HG03025 (cell line): Measurements from ENCODE around the gene NFYA.
"Not testable (repeated sequence)": the region's sequence is repeated elsewhere in the genome, so short reads cannot be mapped to it uniquely, and the experiment has no call there.

ENCODE experiments used
- ATAC-seq: cut with Tn5 transposase; IDR thresholded peaks from one replicate; pipeline ENCODE4 v1.9.1; 2021; ENCODE audit warnings: mild to moderate bottlenecking, moderate library complexity; ENCODE audit not compliant: unreplicated experiment, low FRiP score

Gene NFYA

DNA sequence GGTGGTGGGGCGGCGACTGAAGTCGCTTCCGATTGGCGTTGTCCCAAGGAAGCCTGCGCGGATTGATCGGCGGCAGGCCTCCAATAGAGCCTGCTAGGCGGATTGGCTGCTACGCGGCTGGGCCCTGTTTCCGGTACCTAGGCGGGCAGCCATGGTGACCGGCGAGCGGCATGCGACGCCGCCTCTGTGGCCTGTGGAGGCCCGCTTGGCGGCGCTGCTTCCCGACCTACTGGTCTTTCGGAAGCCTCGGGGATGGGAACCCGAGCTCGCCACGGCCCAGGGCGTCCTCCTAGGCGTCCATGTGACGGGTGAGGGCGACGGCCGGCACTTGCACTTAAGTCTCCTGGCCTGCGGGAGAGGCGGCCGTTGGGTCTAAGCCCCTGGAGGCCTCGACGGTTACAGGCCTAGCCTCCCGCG is 28.1 kb downstream of the NFYA start:
- ATAC-seq = no peak

DNA sequence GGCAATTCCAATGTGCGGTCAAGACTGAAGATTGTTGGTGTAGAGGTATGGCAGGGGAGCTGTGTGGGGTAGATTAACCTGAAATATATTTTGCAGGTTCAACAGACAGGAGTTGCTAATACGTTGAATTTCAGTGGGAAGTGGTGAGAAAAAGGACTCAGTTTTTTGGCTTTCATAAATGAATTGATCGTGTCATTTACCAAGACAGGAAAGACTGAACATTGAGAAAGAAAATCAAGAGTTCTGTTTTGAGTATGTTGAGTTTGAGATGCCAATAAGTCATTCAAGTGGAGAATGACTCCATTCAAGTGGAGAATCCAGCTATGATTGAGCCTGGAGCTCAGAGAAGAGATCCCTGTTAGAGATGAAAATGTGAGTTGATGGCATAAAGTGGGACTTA is 31.1 kb downstream of the NFYA start:
- no peak for ATAC-seq

DNA sequence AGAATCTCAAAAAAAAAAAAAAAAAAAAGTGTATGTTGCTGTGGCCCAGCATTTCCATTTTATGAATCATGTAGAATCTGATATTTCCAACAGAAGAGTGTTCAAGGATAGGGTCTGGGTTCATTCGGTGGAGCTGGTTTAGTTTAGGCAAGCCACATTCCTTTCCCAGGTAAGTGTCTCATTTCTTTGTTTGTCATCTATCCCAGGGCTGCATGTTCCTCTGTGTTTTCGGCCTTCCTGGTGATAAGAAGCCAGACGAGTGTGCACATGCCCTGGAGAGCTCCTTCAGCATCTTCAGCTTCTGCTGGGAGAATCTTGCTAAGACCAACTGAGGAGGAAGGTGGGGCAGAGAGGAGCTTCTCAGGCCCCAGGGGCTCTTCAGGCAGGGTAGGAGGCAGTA is 38.2 kb downstream of the NFYA start:
- no peak for ATAC-seq

DNA sequence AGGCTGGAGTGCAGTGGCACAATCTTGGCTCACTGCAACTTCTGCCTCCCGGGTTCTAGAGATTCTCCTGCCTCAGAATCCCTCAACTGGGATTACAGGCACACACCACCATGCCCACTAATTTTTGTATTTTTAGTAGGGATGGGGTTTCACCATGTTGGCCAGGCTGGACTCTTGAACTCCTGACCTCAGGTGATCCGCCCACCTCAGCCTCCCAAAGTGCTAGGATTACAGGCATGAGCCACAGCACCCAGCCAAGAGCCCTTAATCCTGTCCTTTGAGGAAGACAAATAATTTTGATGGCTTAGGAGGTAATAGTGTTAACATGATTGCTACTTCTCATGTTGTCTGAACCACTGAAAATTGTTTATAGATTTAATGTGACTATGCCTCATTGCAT is 42.3 kb downstream of the NFYA start:
- ATAC-seq = not testable (repeated sequence)

DNA sequence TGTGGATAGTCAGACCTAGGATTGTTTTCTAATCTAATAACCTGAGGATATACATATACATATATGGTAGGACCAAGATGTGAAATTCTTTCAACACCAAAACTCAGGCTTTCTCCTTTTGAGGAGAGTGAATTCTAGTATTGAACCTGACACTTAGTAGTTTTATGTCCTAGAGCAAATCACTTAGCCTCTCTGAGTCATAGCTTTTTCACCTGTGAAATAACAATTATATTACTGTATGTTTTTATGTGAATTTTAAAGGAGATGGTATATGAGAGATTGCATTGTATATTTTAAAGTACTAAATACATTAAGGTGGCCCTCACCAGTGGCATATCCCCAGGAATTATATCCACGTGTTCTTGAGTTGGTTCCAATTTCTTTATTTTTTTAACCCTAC is 46.7 kb downstream of the NFYA start:
- no peak for ATAC-seq

DNA sequence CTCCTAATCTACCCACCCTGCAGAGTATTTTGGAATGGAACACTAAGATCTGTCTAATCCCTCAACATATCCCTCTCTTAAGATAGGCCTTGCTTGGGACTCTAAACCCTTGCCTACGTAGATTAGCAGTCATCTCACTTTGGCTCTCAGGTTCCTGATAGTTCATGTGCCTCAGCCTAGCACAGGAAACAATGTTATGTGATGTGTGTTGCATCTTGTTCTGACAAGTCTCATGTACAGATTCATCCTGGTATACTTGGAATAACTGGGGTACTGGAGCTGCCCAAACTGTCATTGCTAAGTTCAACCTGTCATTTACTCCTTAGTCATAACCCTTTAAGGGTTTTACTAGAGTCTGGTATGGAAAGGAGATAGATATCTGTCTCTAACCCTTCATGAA is 47.3 kb downstream of the NFYA start:
- no peak for ATAC-seq

DNA sequence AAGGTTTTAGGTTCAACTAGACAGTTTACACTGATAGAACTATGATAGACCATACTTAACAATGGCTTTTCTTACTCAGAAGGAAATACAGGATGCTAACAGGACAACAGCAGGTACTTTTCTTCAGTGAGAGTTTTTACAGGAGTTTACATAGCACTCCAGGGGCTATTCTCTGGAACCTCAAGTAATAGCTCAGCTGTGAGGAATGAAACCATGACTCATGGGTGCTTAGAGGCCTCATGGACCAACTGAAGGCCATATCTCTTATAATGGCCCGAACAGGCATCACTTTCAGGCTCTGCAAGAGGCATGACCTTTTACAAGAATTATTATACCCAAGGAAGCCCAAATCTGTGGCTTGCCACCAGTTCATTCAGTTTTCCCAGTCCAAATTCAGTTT is 49.6 kb downstream of the NFYA start:
- no peak for ATAC-seq

DNA sequence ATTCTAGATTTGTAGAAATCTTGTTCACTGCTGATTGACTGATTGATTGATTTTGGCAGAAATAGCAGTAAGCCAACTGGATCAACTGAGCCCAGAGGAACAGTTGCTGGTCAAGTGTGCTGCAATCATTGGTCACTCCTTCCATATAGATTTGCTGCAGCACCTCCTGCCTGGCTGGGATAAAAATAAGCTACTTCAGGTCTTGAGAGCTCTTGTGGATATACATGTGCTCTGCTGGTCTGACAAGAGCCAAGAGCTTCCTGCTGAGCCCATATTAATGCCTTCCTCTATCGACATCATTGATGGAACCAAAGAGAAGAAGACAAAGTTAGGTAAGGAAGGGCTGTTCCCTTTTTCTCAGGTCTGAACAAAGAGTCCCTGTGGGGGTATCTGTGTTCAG is 50.1 kb downstream of the NFYA start:
- ATAC-seq = no peak

DNA sequence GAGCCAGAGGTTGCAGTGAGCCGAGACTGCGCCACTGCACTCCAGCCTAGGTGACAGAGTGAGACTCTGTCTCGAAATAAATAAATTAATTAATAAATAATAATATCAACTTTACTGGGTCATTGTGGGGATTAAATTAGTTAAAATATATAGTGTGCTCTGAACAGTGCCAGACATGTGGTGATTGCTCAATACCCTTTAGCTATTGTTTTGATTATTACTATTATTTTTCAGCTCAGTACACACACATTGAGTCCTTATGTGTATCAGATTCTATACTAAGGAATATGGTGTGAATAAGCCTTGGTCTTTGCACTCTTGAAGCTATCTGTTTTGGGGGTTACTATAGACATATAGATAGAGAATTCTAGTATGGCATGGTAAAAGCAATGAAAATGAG is 52.5 kb downstream of the NFYA start:
- ATAC-seq = no peak

DNA sequence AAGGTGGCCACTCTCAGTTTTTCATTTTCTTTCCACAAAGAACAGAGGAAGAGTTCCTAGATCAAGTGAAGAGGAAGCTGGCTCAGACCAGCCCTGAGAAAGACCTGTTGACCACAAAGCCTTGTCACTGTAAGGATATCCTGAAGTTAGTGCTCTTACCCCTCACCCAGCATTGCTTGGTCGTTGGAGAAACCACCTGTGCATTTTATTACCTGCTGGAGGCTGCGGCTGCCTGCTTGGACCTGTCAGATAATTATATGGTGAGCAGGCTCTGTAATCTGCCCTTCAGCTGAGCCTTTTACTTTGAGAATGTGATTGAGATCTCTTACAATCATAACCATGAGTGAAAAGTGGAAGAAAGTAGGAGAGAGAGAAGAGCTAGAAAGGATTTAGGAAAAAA is 59.5 kb downstream of the NFYA start:
- no peak for ATAC-seq

DNA sequence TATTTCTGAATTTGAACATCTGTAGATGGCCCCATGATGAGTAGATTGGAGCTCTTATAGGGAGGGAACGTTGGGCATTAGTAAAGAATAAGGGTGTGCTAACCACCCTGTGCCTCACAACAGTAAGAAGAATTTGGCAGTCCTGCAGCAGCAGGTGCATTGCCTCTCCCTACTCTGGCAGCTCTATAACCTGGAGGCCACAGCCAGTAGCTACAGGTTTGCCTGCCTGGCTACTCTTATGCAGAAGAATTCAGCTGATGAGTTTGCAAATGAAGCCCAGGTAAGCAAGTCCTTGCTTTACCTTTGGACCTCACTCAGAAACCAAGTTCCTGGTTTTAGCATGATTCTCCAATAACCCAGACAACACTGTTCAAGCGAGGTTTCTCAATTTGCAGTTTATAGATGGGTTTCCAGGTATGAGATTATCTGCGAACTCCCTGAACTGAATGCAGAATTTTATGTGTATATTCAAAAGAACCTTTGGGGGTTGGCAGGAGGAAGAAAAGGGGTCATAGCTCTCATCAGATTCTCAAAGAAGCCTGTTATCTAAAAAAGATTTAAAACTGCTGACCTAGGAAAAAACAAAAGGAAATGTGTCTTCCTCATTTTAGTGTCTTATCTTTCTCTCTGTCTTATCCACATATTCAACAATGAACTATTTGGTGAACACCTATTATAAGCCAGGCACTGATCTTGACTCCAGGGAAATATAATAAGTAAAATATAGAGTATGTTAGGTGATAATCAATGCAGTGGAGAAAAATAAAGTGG is 62.5 kb downstream of the NFYA start:
- no peak for ATAC-seq

DNA sequence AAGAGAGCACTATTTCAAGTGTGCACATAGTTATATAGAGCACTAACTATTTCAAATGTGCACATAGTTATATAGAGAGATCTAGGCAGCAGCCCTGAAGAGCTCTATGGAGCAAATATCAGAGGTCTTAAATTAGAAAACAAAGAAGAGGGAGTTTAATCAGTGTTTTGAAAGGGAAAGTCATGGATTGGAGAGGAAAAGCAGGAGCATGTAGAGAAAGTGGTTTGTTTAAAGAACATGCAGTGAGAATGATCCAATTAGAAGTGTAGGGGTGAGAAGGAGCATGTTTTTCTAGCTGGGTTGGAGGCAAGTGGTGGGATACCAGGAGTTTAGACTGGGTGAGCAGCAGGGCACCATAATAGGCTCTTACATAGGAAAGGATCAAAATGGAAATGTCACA is 64.1 kb downstream of the NFYA start:
- ATAC-seq = no peak

DNA sequence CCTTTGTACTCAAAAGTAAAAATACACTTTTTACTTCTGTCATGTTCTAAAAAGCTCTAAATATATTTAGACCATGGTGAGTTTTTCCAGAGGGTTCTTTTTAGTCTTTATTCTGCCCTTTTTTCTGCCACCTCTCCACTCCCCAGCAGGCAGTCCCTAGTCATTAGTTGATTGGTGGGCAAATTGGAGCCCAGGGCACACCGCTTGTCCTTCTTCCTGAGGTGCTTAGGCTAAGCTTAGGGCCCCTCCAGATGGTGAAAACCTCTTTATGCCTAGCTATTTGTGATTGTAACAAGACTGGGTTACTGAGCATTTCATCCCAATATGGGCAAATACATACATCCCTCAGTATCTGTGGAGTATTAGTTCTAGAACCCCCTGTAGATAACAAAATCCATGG is 75.1 kb downstream of the NFYA start:
- ATAC-seq = no peak
